Breast epithelium (tissue), 4 donors: ENCODE measurements around the gene RNF112. TPM values are rescaled to one million over a fixed set of nuclear protein-coding genes. Genes with fewer than 3 reads are reported as not detected.

Source experiments
- DNase-seq, 2 donors: peaks; one replicate each; pipeline ENCODE4 v3.0.0-alpha.2; 2019; ENCODE audit warnings: low spot score in 2 of 2
- H3K27ac ChIP-seq, 2 donors: fragments of 200-600 bp; sonication (generic) in 1 of 2; one replicate each; pipeline ENCODE4 v1.5.1; 2016 to 2019; ENCODE audit warnings: mild to moderate bottlenecking in 1 of 2
- H3K27me3 ChIP-seq, 2 donors: fragments of 200-600 bp; sonication (generic) in 1 of 2; one replicate each; pipeline versions ENCODE4 v1.5.1 to v1.6.0; 2017 to 2019; ENCODE audit warnings: control low read depth in 1 of 2, mild to moderate bottlenecking in 1 of 2
- H3K36me3 ChIP-seq: fragments of 200-600 bp; one replicate; pipeline ENCODE4 v1.5.1; 2019
- H3K4me1 ChIP-seq, 2 donors: fragments of 200-600 bp; sonication (generic); one replicate each; pipeline ENCODE4 v1.5.1; 2016 to 2019; ENCODE audit warnings: control low read depth in 1 of 2
- H3K4me3 ChIP-seq, 3 donors: fragments of 200-600 bp; sonication (generic); 1 replicate in 2 of 3; 2 replicates in 1 of 3; pipeline ENCODE4 v1.5.1; 2016 to 2019; ENCODE audit warnings: mild to moderate bottlenecking in 3 of 3, moderate library complexity in 2 of 3
- H3K9me3 ChIP-seq, 2 donors: fragments of 200-600 bp; sonication (generic) in 1 of 2; one replicate each; pipeline ENCODE4 v1.5.1; 2016 to 2019; ENCODE audit warnings: control low read depth in 1 of 2
- CTCF ChIP-seq, 3 donors: fragments of 450-650 bp; IDR thresholded peaks; one replicate each; pipeline ENCODE4 v1.5.1; 2016 to 2017; ENCODE audit warnings: antibody characterized with exemption in 3 of 3, mild to moderate bottlenecking in 3 of 3, moderate library complexity in 3 of 3
- POLR2A ChIP-seq: fragments of 450-650 bp; IDR thresholded peaks from one replicate; pipeline ENCODE4 v1.6.1; 2016; ENCODE audit warnings: antibody characterized with exemption, mild to moderate bottlenecking, moderate library complexity
- POLR2AphosphoS5 ChIP-seq, 3 donors: sonication (generic); formaldehyde crosslinking; IDR thresholded peaks; one replicate each; pipeline ENCODE4 v1.6.1; 2017; ENCODE audit warnings: antibody characterized with exemption in 3 of 3
- intact Hi-C: fragments of 100-400 bp; cut with DNase I; formaldehyde crosslinking; loops from one replicate; pipeline ENCODE4 v1.15.1; 2023; ENCODE audit warnings: low total_unique reads
- total RNA-seq, 3 donors: library from RNA; depleted of rRNA; stranded (reverse); fragments of >200 nt; gene quantifications; one replicate each; pipeline ENCODE4 v1.1.0, GENCODE V29; 2016

Gene RNF112
- 1 to 10 TPM in 2 of 3 donors, under 1 TPM in 1; 0.96 to 2.9 (median 2.3) TPM for total RNA-seq

- TF ChIP-seq POLR2A (no peak), POLR2AphosphoS5 (IDR thresholded peaks at IDR 0.05) (no peak), CTCF (IDR thresholded peaks at IDR 0.05) (no peak)
- DNase-seq, result no peak
- intact Hi-C loops, result no loop called here
- no peaks in the 10 kb centered on the region for H3K36me3 ChIP-seq
- H3K9me3 ChIP-seq, result no peaks in the 10 kb centered on the region
- peak within 1 kb of the TSS; percentile 5 to 19 (median 17) for H3K4me3 ChIP-seq
- H3K27me3 ChIP-seq, result no peaks in the 10 kb centered on the region
- H3K4me1 ChIP-seq, result no peaks in the 10 kb centered on the region
- H3K27ac ChIP-seq, result no peak within 1 kb of the TSS
Observed at GRCh38 chr17:19410875-19411620, at the start of gene RNF112. Gene RNF112 (plus strand): TSS chr17:19411232. CDS start chr17:19411409, 177 bp downstream.

GRCh38 chr17:19361326-19361725, 49.7 kb upstream of the RNF112 start:
- H3K27ac ChIP-seq, result peak overlapping the region in 1 of 2 donors; percentile 92
- H3K27me3 ChIP-seq, result no peaks in the 10 kb centered on the region
- intact Hi-C loops, result loop anchor here (5.0 to 10.0 kb wide), 2 partner anchors 86 to 293 kb away; no protein-coding TSS in a partner anchor
- TF ChIP-seq POLR2AphosphoS5 (IDR thresholded peaks at IDR 0.05) (no peak), POLR2A (no peak), CTCF (IDR thresholded peaks at IDR 0.05) (no peak)
- DNase-seq, result no peak
- no peaks in the 10 kb centered on the region for H3K36me3 ChIP-seq
- peaks cover 0 to 10% of the 10 kb centered on the region in 2 donors for H3K4me1 ChIP-seq
- H3K9me3 ChIP-seq, result no peaks in the 10 kb centered on the region
- peak overlapping the region in 2 of 3 donors; percentile 85 to 86 for H3K4me3 ChIP-seq

GRCh38 chr17:19361944-19362276, 49.1 kb upstream of the RNF112 start:
- H3K9me3 ChIP-seq, result no peaks in the 10 kb centered on the region
- H3K4me3 ChIP-seq, result peak overlapping the region; percentile 66 to 86 (median 85)
- DNase-seq, result no peak
- H3K36me3 ChIP-seq, result no peaks in the 10 kb centered on the region
- H3K27me3 ChIP-seq, result no peaks in the 10 kb centered on the region
- peak overlapping the region; percentile 92 to 96 for H3K27ac ChIP-seq
- no peak for TF ChIP-seq POLR2AphosphoS5 (IDR thresholded peaks at IDR 0.05)
- TF ChIP-seq CTCF (IDR thresholded peaks at IDR 0.05), result no peak
- TF ChIP-seq POLR2A, result no peak
- intact Hi-C loops, result loop anchor here (5.0 to 10.0 kb wide), 2 partner anchors 85 to 293 kb away; no protein-coding TSS in a partner anchor
- H3K4me1 ChIP-seq, result peaks cover 0 to 10% of the 10 kb centered on the region in 2 donors

GRCh38 chr17:19362277-19363113, 48.5 kb upstream of the RNF112 start, which contains the start of gene B9D1:
Gene B9D1 (minus strand): TSS chr17:19362723. CDS start chr17:19362569, 154 bp downstream.
- peak within 1 kb of the TSS; percentile 92 to 96 for H3K27ac ChIP-seq
- H3K4me1 ChIP-seq, result peaks cover 0 to 10% of the 10 kb centered on the region in 2 donors
- no peaks in the 10 kb centered on the region for H3K9me3 ChIP-seq
- DNase-seq, result peak; percentile 91 to 93
- no peaks in the 10 kb centered on the region for H3K36me3 ChIP-seq
- H3K27me3 ChIP-seq, result no peaks in the 10 kb centered on the region
- intact Hi-C loops, result loop anchor here (5.0 to 10.0 kb wide), 2 partner anchors 85 to 292 kb away; no protein-coding TSS in a partner anchor
- TF ChIP-seq POLR2A (no peak), CTCF (IDR thresholded peaks at IDR 0.05) (peak; percentile 97 to 99 (median 99)), POLR2AphosphoS5 (IDR thresholded peaks at IDR 0.05) (peak; percentile 55 to 84 (median 63))
- H3K4me3 ChIP-seq, result peak within 1 kb of the TSS; percentile 66 to 86 (median 85)
